HG02623 (cell line): ENCODE measurements around the gene PPP1R12A.
"Not testable (repeated sequence)": the region's sequence is repeated elsewhere in the genome, so short reads cannot be mapped to it uniquely, and the experiment has no call there.

ENCODE experiments used
- ATAC-seq: cut with Tn5 transposase; IDR thresholded peaks from one replicate; pipeline ENCODE4 v1.9.1; 2021; ENCODE audit warnings: moderate library complexity; ENCODE audit not compliant: unreplicated experiment

PPP1R12A gene

DNA sequence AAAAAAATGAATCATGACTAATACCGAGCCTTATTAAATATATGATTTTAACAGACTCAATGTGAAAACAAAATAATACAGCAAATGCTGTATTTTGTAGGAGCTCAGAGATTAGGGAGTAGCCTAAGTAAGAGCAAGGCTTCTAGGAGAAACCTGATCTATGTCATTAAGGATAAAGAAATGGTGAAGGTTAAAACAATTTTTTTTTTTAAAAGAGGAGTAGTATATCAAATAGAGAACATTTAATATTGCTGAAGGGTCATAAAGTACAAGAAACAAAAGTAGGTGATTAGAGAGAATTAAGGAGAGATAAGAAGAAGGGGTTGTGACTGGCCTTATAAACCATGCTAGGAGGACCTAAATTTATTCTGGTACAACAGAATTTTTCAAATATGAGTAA, 39.1 kb downstream of the PPP1R12A start:
- no peak for ATAC-seq

DNA sequence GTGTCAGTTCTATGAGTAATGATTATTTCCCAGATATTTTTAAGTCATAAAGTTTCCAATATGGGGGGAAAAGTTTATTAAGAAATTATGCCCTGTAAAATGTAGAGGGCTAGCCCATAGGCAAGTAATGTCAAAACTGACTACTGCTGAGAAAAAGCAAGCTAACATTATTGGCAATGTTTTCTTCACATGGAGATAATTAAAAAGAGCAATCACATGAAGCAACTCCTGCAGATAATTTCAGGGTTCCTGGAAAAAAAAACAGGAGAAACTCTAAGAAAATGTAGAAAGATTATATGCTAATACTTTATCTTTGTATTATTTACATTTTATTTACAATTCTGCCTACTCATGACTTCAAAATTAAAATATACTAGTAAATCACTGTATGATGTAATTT, 39.8 kb downstream of the PPP1R12A start:
- no peak for ATAC-seq

DNA sequence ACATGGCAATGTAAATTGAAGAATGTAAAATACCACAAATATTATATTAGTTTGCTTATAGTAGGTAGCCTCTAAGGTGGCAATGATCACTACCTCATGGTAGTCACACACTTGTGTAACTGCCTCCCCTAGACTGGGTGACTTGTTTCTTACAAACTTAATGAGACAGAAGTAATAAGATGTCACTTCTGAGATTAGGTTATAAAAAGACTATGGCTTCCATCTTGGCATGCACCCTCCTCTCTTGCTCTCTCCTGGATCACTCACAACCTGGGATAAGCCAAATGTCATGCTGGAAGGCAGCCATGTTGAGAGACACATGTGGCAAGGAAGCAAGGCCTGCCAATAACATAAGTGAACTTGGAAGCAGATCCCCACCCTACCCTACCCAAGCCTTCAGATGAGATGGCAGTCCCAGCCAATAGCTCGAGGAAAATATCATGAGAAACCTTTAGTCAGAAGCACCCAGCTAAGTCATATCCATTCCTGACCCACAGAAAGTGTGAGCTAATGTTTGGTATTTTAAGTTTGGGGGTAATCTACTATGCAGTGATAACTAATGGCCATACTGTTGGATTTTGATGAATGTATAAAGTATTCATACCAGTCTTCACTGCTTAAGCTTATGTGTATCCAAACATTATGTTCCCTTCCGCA, 43.3 kb downstream of the PPP1R12A start:
- ATAC-seq: no peak

DNA sequence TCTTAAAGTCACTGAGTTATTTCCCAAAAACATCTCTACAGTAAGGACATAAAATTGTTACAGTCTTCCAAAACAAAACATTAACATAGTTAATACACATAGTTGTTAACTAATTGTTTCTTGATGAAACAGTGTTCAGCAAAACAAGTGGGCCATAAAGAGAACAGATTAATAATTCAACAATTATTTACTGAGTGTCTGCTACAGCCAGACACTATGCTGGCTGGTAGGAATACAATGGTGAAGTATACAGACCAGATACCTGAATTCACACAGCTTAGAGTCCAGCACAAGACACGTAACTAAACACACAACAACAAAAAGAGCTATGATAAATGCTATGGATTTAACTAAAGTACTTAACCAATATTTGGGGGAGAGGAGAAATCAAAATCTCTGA, 47.0 kb downstream of the PPP1R12A start:
- no peak for ATAC-seq

DNA sequence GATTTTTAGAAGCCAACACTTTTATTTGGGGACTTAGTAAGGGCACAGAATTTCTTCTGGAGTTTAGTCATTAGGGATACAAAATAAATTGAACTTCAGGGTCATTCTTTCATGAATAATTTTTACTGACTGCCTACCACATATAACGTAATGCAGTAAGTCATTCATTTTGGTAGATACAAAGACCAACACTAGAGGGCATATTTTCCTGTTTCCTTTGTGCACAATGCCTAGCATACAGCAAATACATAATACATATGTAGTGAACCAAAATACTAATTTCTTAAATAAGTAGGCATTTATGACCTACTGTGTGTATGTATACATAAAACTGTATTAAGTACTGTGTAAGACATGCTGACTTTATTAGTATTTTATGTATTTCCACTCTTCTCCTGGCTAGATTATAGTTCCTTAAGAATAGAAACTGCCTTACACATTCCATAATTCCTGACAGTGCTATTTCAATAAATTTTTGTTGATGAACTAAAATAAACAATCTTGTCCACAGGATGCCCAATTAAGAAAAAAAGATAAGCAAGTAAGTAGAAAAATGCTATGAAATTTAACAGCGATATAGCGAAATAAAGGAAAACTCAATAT, 47.9 kb downstream of the PPP1R12A start:
- ATAC-seq: peak; percentile 56

DNA sequence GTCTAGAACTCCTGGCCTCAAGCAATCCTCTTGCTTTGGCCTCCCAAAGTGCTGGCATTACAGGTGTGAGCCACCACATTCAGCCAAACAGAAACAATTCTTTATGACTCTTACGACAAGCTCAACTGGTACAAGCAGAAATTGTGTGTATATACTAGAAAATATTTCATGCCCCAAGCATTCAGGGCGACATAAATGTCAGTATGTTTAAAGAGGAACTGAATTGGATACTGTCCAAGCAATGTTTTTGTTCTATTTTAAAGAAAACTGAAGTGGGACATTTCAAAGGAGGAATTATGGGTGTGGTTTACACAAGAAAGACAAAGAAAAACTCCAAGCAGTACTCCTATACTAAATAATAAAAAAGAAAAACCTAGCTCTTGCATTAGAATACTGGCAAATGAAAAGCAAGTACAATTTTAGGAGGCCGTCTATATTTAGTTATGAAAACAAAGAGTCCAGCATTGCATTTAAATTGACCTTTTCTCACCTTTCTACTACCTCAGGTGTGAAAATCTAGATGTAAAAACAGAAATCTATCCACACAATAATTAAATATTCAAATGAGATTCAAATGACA, 48.9 kb downstream of the PPP1R12A start:
- ATAC-seq: no peak

DNA sequence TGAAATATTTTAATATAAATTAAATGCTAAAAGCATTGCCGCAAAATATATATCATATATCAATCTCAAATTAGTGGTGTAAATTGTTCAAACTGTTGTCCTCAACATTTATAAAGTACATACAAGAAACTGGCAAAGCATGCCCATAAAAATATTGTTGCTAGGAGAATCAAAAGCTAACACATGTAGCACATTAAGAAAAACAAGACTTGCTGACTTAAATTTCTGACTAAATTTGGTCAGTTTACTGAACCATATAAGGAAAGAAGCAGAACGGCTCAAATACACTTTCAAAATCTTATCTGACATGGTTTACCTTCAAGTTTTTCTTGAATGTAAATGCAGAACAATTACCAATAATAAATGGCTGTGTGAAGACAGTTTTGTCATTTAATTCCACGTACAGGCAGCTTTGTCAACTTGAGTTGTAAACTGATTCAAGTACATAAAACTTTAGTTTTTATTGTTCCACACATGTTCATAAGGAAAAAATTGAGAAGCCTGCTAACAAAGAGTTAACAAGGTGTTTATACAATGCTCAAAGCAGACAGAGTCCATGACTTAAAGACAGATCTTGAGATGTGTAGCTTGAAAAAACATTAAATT, 50.4 kb downstream of the PPP1R12A start:
- ATAC-seq: no peak

DNA sequence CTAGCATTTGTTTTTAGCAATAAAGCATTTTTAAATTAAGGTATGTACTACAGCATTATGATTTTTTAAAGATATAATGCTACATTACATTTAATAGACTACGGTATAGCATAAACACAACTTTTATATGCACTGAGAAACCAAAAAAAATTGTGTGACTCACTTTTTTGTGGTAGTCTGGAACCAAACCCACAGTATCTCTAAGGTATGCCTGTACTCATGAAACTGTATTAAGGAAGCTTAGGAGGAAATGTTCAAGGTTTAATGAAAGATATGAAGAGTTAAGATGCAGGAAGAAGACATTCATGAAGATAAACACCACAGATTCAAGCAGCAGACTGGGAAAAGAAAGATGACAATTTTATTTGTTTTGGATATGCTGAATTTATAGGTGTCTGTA, 51.7 kb downstream of the PPP1R12A start:
- no peak for ATAC-seq

DNA sequence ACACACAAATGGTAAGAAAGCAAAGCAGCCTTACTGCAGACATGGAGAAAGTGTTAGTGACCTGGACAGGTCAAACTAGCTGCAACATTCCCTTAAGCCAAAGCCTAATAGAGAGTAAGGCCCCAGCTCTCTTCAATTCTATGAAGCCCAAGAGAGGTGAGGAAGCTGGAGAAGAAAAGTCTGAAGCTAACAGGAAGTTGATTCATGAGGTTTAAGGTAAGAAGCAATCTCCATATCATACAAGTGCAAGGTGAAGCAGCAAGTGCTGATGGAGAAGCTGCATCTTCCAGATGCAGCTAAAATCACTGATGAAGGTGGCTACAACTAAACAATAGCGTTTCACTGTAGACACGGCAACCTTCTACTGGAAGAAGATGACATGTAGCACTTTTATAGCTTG, 53.5 kb downstream of the PPP1R12A start:
- ATAC-seq: no peak

DNA sequence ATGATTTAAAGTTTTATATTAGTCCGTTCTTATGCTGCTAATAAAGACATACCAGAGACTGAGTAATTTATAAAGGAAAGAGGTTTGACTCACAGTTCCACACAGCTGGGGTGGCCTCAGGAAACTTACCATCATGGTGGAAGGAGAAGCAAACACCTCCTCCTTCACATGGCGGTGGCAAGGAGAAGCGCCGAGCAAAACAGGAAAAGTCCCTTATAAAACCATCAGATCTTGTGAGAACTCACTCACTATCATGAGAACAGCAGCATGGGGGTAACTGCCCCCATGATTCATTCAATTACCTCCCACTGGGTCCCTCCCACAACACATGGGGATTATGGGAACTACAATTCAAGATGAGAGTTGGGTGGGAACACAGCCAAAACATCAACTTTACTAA, 56.4 kb downstream of the PPP1R12A start:
- not testable (repeated sequence) for ATAC-seq

DNA sequence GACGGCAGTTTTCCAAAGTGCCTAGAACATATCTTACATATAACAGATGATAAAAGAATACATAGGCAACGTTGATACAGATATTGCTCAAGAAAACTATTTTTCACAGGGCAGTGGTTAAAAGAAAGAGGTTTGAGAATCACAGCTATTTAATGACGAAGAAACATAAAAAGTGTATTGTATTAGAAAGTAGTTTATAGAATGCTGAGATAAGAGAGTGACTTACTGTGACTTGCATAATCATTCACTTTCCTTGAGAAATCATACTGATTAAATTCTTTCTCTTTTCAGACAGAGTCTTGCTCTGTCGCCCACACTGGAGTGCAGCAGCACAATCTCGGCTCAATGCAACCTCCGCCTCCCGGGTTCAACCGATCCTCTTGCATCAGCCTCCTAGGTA, 57.7 kb downstream of the PPP1R12A start:
- no peak for ATAC-seq

DNA sequence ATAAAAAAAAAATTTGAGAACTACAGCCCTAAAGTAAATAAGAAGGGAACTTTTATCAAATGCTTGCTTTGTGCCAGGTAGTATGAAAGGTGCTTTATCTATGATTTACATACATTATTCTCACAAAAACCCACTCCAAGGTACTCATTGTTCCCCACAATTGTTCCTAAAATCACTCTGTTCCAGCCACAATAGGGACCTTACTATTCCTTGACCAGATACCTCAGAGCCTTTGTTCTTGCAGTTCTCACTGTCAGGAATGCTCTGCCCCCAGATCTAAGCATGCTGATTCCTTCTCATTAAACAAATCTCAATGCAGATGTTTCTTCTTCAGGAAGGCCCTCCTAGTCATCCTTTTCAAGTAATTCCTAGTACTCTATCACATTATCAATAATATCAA, 60.2 kb downstream of the PPP1R12A start:
- no peak for ATAC-seq

DNA sequence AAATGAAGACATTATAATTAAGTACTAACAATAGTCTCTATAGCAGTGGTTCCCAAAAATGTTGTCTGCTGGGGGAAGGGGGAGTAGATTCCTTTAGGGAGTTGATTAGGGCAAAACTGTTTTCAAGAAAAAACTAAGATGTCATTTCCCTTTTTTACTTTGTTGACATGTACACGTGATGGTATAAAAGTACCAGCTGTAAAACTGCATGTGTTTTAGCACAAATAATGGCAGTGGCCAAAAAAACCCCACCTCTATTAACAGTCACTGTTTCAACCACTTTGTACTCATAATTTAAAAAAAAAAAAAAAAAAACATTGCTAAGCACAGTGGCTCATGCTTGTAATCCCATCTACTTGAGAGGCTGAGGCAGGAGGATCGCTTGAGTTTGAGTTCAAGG, 61.7 kb downstream of the PPP1R12A start:
- ATAC-seq: no peak

DNA sequence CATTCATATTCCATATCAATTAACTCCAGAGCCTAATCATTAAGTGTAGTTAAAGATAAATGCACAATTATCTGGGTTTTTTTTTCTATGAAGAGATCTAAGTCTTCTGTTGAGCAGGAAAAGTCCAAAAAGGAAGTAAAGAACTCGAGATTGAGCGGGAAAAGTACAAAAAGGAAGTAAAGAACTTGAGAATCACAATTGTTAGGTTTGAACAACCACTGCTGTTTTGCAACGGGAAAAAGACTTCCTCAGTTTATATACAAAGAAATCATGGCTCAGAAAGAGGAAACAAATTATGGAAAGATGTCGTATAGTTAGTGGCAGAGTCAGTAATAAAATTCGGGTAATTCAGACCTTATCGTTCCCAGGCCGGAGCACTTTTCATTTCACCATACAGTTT, 63.3 kb downstream of the PPP1R12A start:
- ATAC-seq: no peak

DNA sequence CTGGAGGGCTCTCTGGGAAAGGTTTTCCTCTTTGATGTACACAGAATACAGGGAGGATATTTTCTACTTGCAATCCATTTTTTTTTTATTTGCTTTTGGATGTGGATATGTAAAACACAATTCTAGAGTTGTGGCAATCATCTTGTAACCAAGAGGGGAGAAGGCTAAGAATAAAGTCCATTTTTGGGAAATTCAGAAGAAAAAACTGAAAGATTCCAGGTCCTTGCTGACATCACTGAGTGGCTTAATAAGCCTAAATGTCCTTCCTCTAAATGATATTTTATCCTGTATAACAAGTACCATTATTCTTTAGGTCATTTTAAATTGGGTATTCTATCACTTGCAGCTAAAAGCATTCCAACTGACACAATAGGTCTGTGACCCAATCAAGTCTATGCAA, 64.0 kb downstream of the PPP1R12A start:
- no peak for ATAC-seq

DNA sequence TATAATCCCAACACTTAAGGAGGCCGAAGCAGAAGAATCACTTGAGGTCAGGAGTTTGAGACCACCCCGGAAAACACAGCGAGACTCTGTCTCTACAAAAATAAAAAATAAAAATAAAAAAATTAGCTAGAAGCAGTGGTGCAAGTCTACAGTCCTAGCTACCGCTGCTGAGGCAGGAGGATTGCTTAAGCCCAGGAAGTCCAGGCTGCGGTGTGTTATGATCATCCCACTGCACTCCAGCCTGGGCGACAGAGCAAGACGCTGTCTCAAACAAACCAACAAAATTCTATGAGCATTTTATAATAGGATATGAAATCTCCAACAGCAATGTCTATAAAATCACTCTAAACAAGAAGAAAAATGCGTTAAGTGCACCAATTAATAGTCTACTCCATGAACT, 75.3 kb downstream of the PPP1R12A start:
- no peak for ATAC-seq

DNA sequence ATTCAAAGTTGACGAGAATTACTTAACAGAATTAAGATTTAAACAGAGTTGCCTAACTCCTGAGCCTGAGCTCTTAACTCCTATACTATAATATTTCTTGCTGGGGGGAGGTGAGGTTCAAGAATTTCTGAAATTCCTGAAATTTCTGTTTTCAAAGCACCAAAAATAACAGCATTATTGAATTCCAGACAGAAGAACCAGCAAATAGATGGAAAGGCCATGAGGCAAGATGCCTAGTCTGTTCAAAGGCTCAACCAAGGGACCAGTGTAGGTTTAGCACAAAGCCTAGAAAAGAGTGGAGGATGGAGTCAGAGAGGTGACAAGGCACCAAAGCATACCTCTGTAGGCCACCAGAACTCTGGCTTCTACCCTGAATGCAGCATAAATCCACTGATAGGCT, 76.4 kb downstream of the PPP1R12A start:
- ATAC-seq: no peak

DNA sequence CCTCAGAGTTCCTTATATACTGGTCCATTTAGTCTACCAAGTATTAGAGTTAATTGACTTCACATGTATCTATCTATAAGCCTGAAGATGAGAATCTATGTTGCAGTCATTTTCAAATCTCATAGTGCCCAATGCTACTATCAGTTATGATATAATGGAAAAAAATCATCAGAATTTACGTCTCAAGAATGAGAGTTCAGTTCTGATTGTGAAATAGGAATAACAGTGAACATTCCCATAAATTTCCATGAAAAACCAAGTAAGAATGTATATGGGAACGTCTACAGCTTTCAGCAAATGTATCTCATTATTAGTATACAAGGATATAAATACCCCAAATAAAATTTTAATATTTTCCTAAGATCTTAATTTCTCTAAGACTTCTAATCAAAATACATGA, 77.2 kb downstream of the PPP1R12A start:
- no peak for ATAC-seq

DNA sequence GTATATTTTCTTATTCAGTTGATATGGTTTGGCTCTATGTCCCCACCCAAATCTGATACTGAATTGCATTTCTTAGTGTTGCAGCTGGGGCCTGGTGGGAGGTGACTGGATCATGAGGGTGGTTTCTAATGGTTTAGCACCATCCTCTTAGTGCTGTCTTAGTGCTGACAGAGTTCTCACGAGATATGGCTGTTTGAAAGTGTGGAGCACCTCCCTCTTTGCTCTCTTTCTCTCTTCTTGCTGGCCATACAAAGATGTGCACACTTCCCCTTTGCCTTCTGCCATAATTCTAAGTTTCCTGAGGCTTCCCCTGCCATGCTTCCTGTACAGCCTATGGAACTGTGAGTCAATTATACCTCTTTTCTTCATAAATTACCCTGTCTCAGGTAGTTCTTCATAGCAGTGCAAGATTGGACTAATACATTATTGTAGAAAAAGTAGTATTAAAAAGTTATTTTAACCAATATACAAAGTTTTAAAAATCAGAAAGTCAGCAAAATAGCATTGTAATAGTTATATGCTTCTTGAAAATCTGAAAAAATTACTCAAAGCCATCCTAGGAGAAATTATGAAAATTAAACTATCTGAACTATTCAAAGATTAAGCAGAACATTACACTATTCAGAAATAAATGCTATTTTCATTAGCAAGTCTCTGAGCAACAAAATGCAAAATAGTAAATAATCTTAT, 84.1 kb downstream of the PPP1R12A start:
- no peak for ATAC-seq

DNA sequence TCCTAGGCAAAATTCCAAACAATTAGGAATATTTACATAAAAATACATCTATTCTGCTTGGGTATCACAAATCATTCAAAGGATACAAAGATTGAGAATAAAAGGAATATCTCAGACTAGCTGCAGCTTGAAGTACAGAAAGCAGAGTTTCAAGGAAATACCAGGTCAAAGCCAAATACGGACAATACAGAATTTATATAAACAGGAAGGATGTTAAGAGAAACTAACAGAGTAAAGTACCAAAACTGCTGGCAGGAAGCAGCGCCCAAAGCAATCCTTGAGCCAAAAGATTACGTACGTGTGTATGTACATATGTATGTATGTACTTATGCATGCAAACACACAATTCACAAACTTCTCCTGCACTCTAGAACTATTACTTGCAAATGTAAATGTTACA, 86.6 kb downstream of the PPP1R12A start:
- ATAC-seq: no peak

DNA sequence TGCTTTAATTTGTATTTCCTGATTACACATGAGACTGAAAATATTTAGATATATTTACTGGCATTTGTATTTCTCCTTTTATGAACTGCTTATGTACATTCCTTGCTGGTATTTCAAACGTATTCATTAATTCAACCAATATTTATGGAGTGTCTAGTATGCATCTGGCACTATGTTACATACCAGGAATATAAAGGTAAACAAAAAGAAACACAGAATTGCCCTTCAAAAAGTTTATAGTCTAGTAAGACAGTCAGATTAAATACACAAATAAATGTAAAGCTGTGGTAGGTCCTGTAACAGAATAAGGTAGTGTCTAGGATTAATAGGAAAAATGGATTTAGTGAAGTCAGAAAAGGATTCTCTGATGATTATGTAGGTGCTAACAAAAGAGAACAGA, 87.5 kb downstream of the PPP1R12A start:
- no peak for ATAC-seq

DNA sequence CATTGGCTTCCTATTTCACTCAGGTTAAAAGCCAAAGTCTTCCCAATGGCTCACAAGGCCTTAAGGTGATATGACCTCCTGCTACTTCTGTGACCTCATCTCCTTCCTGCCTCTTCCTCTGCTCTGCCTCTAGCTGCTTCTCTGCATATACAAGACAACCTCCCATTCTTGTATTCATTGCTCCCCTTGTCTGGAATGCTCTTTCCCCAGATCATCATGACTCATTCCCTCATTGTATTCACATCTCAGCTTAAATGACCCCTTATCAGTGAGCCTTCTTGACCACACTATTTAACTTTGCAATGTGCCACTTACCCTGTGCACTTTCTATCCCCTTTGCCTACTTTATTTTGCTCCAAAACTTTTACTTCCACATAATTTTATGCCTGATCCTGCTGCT, 90.2 kb downstream of the PPP1R12A start:
- ATAC-seq: no peak
